Globus pallidus (tissue), 1 donor: ENCODE results near the gene AGAP3.

Experiments used
- DNase-seq: peaks from one replicate; pipeline ENCODE4 v3.0.0-alpha.2; 2015; ENCODE audit warnings: low spot score

Gene AGAP3

GRCh38 chr7:151137076-151137675 is 50.9 kb downstream of the AGAP3 start:
- no peak for DNase-seq

DNA sequence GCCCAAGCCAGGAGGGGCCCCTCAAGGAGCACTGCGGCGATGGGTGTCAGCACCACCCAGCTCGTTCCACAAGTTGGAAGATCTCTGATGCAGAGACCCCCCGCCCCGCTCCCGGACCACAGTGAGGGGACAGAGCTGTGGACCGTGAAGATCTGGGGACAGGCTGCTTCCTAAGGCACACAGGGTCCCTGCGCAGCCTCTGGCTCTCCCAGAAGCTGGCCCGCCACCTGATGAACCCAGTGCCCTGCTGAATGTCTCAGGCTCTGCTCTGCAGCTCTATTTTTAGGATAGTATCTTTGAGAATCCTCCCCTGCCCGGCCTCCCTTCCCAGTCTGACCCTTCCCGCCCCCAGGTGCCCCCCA is 51.5 kb downstream of the AGAP3 start:
- DNase-seq, result no peak

DNA sequence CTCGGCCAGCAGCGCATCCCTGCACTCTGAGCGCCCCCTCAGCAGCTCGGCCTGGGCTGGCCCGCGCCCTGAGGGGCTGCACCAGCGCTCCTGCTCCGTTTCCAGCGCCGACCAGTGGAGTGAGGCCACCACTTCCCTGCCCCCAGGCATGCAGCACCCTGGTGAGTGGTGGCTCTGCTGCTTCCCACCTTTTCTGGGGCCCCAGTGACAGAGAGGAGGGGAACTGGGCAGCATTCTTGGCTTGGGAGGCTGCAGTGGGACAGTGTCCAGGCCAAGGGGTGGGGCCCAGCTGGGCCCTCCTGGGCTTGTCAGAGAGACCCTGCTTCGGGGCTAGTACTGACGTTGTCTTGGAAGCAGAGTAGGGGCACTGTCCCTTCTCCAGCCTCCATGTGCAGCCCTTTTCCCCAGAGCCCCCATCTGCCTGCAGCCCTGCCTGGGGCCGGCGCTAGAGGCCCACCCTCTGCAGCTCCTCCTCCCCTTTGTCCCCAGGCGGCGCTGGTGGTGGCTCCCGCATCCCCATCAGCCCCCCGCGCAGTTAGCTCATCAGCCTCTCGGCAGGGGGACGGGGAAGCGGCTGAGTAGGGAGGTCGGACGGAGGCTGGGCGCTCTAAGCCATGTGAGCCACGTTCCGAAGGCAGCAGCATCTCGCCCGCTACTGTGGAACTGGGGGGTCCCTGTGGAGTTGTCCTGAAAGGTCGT is 52.0 kb downstream of the AGAP3 start:
- DNase-seq, result no peak

- no peak for DNase-seq
Observed at GRCh38 chr7:151139071-151139790, 53.0 kb downstream of the AGAP3 start.

GRCh38 chr7:151139791-151140190 is 53.5 kb downstream of the AGAP3 start:
- DNase-seq, result no peak

GRCh38 chr7:151140826-151141225 is 54.6 kb downstream of the AGAP3 start:
- no peak for DNase-seq

DNA sequence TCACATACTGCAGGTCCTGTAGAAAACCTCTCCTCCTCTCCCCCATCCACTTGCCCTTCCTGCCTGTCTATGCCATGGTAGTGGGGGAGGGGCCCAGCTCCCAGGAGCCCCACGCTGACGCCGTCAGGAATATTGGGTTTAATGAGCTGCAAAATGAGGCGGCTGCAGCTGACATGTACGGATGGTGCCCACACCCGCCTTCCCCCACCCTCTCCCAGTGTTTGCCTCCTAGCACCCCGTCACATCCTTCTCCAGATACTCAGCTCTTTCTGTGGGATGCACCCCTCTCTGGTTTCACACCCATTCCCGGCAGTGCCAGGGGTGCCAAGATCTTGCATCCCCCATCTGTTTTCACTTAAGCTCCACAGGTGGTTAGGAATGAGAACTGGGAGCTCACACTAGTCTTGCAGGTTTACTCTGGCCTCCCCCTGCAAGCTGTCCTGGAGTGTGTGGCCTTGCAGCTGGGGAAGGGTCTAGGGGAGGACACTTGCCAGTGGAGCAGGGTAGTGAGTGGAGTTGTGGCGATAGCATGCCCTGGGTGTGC is 55.1 kb downstream of the AGAP3 start:
- DNase-seq, result no peak

DNA sequence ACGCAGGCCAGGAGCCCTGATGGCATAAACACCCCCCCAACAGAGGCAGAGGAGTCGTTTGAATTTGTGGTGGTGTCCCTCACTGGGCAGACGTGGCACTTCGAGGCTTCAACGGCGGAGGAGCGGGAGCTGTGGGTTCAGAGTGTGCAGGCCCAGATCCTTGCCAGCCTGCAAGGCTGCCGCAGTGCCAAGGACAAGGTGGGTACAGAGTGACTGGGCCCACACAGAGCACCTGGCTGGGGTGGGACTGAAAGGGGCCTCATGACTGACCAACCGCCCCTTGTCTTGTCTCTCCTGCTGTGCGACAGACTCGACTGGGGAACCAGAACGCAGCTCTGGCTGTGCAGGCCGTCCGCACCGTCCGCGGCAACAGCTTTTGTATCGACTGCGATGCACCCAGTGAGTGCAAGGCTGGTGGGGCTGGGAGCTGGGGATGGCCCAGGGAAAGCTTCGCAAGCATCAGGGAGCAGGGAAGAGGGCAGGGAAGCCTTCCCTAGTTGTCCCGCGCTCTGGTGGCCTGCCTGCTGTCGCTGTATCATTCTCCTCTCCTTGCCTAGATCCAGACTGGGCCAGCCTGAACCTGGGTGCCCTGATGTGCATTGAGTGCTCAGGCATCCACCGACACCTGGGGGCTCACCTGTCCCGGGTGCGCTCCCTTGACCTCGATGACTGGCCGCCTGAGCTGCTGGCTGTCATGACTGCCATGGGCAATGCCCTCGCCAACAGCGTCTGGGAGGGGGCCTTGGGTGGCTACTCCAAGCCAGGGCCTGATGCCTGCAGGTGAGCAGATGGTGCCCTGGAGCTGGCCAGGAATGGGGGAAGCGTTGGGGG is 55.8 kb downstream of the AGAP3 start:
- no peak for DNase-seq

DNA sequence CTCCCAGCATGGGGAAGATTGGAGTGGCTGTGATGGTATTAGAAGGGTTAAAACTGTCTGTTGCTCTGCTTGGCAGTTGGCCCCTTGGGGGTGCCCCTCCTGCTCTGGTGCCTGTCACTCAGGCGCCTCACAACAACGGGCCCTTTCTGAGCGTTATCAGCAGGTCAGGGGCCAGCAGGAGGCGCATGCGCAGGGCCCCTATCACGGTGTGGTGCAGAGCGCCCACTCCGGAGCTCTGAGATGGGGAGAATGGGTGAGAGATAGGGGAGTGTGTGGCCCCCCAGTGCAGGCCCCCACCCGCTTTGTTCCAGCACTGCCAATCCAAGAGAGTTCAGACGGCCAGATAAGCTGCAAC is 56.4 kb downstream of the AGAP3 start:
- DNase-seq, result peak; percentile 88

- DNase-seq, result peak; percentile 46
Observed at GRCh38 chr7:151143261-151144015, 57.2 kb downstream of the AGAP3 start.

- DNase-seq, result no peak
Observed at GRCh38 chr7:151144387-151144786, 58.1 kb downstream of the AGAP3 start.

GRCh38 chr7:151146761-151147160 is 60.5 kb downstream of the AGAP3 start:
- peak; percentile 90 for DNase-seq

DNA sequence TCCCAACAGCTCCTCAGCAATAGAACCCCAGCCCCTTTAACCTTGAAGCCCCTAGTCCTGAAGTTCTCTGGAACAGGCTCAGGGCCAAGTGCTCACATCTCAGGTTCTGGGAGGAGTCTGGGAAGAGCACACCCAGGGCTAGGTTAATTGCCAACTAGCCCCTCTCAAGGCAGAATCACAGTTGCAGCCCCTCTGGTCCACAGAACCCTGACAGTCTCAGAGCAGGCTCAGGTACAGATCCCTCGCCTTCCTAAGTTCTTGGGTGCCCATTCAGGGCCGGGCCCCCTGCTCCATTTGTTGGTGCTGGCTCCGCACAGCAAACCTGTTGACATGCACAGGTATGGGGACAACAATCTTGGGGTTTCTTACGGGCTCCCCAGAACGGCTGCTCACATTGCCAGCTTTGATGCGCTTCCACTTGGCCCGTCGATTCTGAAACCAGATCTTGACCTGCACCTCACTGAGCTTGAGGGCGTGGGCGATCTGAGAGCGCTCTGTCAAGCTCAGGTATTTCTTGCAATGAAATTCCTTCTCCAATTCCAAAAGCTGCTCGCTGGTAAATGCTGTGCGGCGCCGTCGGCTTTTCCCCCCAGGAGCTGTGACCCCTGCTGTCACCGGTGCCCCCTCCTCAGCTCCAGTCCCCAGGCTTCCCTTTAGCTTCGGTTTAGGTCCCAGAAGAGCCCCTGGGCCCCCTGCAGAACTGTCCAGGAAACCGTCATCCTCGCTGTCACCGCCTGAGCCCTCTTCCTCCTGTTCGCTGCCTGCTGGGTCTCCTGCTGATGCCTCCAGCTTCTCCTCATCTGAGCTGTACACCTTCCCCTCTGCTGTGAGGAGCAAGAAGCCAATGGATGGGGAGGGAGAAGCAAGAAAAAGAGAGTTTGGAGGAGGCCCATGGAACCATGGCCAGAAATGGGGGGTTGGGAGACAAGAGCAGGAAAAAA is 62.3 kb downstream of the AGAP3 start:
- DNase-seq, result no peak

GRCh38 chr7:151150388-151150787 is 64.1 kb downstream of the AGAP3 start:
- DNase-seq, result no peak

GRCh38 chr7:151152643-151153513 is 66.6 kb downstream of the AGAP3 start:
- DNase-seq, result no peak

- no peak for DNase-seq
Observed at GRCh38 chr7:151157645-151158329, 71.5 kb downstream of the AGAP3 start.

DNA sequence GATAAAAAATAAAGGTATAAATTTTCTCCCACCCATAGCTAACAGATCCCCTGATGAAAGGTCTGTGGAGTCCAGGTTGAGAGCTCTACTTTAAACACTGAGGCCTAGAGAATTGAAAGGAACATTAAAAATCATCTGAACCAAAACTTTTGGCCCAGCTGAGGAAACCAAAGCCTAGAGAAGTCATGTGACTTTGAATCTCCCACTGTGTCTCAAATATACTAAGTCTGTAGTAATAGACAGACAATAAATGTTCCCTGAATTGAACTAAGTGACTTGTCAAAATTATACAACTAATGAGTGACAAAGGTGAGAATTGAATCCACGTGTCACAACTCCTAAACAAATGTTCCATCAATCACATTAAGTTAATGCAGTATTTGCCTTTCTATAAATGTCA is 75.5 kb downstream of the AGAP3 start:
- DNase-seq, result no peak

DNA sequence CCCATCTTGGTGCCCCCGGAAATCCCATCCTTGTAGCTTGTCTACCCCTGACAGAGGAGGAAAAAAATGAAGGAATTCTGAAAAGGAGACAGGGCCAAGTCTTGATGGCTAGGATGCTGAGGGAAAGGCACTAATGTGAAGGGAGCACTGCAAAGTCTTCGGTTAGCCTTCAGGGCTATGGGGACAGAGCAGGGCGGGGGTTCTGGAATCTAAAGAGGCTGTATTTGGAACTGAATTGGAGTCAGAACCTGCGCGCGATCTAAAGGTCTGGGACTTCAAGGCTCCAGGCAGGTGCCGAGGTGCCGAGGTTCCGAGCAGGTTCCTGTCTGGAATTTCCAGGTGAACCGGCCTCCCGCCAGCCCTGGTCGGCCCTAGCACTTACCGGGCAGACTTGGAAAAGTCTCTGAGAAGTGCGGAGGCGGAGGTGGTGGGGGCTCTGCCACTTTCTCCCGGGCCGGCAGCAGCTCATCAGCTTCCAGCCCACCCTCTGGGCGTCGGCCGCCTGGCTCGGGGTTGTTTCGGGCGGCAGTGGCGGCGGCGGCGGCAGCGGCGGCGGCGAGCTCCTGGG is 80.4 kb downstream of the AGAP3 start:
- DNase-seq, result no peak
